Memory B cell (primary cell): ENCODE data around the gene ZFC3H1.
"Not testable (repeated sequence)": the region's sequence is repeated elsewhere in the genome, so short reads cannot be mapped to it uniquely, and the experiment has no call there.

Experiments used
- ATAC-seq: fragments of 150-1000 bp; cut with Tn5 transposase; 2 replicates; pipeline ENCODE4 v1.10.0; 2021; ENCODE audit warnings: low read depth, mild to moderate bottlenecking, moderate library complexity
- DNase-seq, 2 donors: peaks; one replicate each; pipeline ENCODE4 v3.0.0; 2022; ENCODE audit warnings: low spot score in 2 of 2
- H3K27ac Mint-ChIP-seq: one replicate; pipeline ENCODE4 v1.8.0; 2022; ENCODE audit warnings: mild to moderate bottlenecking, moderate library complexity, mixed read lengths
- H3K27me3 Mint-ChIP-seq: one replicate; pipeline ENCODE4 v1.8.0; 2022; ENCODE audit warnings: mixed read lengths
- H3K36me3 Mint-ChIP-seq: one replicate; pipeline ENCODE4 v1.8.0; 2022; ENCODE audit warnings: mild to moderate bottlenecking, mixed read lengths
- H3K4me1 Mint-ChIP-seq: one replicate; pipeline ENCODE4 v1.8.0; 2022; ENCODE audit warnings: mixed read lengths
- H3K4me3 Mint-ChIP-seq: one replicate; pipeline ENCODE4 v1.8.0; 2022; ENCODE audit warnings: mild to moderate bottlenecking, moderate library complexity, mixed read lengths
- H3K9me3 Mint-ChIP-seq: one replicate; pipeline ENCODE4 v1.8.0; 2022; ENCODE audit warnings: mixed read lengths

Gene ZFC3H1

DNA sequence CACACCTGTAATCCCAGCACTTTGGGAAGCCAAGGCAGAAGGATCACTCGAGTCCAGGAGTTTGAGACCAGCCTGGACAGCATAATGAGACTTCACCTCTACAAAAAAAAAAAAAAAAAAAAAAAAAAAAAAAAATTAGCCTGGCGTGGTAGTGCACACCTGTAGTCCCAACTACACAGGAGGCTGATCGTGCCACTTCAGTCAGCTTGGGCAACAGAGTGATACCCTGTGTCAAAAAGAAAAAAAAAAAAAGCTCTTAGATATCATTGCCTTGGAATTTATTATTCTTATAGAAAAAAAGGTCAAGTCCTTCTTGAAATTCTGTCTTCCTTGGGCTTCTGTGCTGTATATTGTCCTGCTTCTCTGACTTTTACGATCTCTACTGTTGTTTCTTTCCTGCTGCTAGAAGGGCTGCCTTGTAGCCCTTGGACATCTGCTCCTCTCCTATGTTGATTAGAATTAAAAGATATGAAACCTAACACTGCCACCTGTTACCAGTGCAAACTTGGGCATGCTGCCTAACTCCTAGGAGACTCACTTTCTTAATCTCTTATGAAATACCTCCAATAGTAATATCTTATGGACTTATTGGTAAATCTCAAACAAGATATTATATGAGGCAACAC, 28.0 kb upstream of the ZFC3H1 start:
- Mint-ChIP-seq H3K27ac (peak overlapping the region; percentile 57), H3K4me1 (peaks cover 36% of the 10 kb centered on the region), H3K4me3 (peak overlapping the region; percentile 53), H3K36me3 (peaks cover 6% of the 10 kb centered on the region), H3K27me3 (no peaks in the 10 kb centered on the region), H3K9me3 (no peaks in the 10 kb centered on the region)
- DNase-seq: no peak
- no peak for ATAC-seq

DNA sequence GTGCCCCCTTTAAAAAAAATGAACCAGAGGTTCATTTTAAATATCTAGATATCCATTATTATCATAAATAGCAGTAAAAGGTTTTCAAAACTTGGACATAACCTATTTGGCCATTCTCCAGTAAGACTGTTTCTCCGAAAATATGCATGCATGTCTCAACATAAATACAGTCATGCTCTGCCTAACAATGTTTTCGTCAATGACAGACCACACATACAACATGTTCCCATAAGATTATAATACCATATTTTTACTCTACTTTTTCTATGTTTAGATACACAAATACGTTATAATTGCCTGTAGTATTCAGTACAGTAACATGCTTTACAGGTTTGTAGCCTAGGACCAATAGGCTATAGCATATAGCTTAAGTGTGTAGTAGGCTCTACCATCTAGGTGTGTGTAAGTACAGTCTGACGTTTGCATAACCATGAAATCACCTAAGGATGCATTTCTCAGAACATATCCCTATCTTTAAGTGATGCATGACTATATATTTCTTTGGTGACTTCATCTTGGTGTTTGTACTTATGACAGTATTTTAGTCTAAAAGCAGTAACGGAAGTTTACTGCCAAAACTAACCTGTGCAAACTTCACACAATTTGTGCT, 25.4 kb upstream of the ZFC3H1 start:
- H3K27me3 Mint-ChIP-seq: no peaks in the 10 kb centered on the region
- peak overlapping the region; percentile 93 for H3K4me3 Mint-ChIP-seq
- DNase-seq: no peak
- peak overlapping the region; percentile 94 for H3K27ac Mint-ChIP-seq
- peaks cover 4% of the 10 kb centered on the region for H3K36me3 Mint-ChIP-seq
- ATAC-seq: no peak
- H3K9me3 Mint-ChIP-seq: no peaks in the 10 kb centered on the region
- peaks cover 26% of the 10 kb centered on the region for H3K4me1 Mint-ChIP-seq

- not testable (repeated sequence) for H3K9me3 Mint-ChIP-seq, DNase-seq, H3K27me3 Mint-ChIP-seq, ATAC-seq, H3K36me3 Mint-ChIP-seq
- Mint-ChIP-seq H3K4me3 (peak overlapping the region; percentile 93), H3K27ac (peak overlapping the region; percentile 94), H3K4me1 (peaks cover 15% of the 10 kb centered on the region)
Observed at GRCh38 chr12:71687172-71687571, 23.5 kb upstream of the ZFC3H1 start.

DNA sequence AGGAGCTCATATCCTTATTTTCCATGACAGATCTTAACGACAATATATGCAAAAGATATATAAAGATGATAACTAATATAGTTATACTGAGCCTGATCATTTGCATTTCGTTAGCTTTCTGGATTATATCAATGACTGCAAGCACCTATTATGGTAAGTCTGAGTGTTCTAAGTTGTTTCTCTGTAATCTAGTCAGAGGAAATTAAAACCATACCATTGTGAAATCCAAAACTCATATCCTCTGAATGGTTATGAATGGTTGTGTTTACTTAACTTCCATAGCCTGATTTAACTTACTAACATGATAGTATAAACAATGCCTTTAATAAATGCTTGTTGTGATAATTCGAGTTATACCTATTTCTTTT, 23.0 kb upstream of the ZFC3H1 start:
- DNase-seq (no peak), ATAC-seq (no peak)
- peak overlapping the region; percentile 93 for H3K4me3 Mint-ChIP-seq
- H3K36me3 Mint-ChIP-seq: no peaks in the 10 kb centered on the region
- peak overlapping the region; percentile 94 for H3K27ac Mint-ChIP-seq
- H3K4me1 Mint-ChIP-seq: peaks cover 10% of the 10 kb centered on the region
- H3K9me3 Mint-ChIP-seq: no peaks in the 10 kb centered on the region
- H3K27me3 Mint-ChIP-seq: no peaks in the 10 kb centered on the region

DNA sequence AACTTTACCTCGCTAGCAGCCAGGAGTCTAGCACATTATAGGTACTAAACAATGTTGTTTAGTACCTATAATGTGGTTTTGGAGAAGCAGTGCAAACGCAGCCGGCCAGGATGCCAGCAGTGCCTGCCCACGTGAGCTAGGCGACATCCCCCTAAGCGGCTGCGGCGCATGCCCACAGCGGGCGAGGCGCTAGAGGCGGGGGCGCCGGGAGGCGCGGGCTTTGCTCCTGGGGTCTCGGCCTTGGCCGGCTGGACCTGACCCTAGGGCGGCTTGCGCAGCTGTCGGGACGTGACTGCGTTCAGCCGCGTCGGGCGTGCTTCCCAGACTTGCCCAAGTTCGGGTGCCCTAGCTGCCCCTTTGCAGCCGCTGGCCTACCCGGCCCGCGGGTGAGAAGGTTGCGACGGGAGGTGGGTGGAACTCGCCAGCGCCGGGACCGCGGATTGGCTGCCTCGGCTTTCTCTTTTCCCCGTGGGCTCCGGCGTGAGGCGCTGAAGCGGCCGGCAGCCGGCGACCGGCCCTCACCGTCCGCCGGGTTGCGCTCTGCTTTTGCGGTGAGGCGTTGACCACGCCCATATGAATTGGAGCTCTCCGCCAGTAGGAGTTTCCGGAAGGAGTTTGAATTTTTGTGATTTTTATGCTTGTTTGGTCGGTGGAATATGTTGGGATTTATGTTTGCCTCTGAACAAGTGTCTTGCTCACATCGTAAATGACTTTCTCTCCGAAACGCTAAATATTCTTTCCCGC, 22.4 kb upstream of the ZFC3H1 start, which contains the start of gene TMEM19:
Gene TMEM19, plus strand, starts transcription at position 169 of the 744 bp plus-strand sequence. CDS start 599 bp downstream, outside the sequence.
- Mint-ChIP-seq H3K36me3 (no peaks in the 10 kb centered on the region), H3K4me1 (peaks cover 9% of the 10 kb centered on the region), H3K4me3 (peak within 1 kb of the TSS; percentile 93), H3K27me3 (no peaks in the 10 kb centered on the region), H3K27ac (peak within 1 kb of the TSS; percentile 94), H3K9me3 (no peaks in the 10 kb centered on the region)
- DNase-seq: peak; percentile 81 to 91
- peak; percentile 85 for ATAC-seq

GRCh38 chr12:71685312-71685906, 21.8 kb upstream of the ZFC3H1 start:
- ATAC-seq (no peak), DNase-seq (no peak)
- Mint-ChIP-seq H3K27me3 (no peaks in the 10 kb centered on the region), H3K9me3 (no peaks in the 10 kb centered on the region), H3K4me3 (peak overlapping the region; percentile 93), H3K27ac (peak overlapping the region; percentile 94), H3K4me1 (peaks cover 9% of the 10 kb centered on the region), H3K36me3 (no peaks in the 10 kb centered on the region)

GRCh38 chr12:71684081-71684480, 20.4 kb upstream of the ZFC3H1 start:
- no peaks in the 10 kb centered on the region for H3K36me3 Mint-ChIP-seq
- no peaks in the 10 kb centered on the region for H3K27me3 Mint-ChIP-seq
- ATAC-seq (no peak), DNase-seq (no peak)
- no peaks in the 10 kb centered on the region for H3K9me3 Mint-ChIP-seq
- no peak overlapping the region for H3K27ac Mint-ChIP-seq
- no peak overlapping the region for H3K4me3 Mint-ChIP-seq
- H3K4me1 Mint-ChIP-seq: peaks cover 5% of the 10 kb centered on the region

DNA sequence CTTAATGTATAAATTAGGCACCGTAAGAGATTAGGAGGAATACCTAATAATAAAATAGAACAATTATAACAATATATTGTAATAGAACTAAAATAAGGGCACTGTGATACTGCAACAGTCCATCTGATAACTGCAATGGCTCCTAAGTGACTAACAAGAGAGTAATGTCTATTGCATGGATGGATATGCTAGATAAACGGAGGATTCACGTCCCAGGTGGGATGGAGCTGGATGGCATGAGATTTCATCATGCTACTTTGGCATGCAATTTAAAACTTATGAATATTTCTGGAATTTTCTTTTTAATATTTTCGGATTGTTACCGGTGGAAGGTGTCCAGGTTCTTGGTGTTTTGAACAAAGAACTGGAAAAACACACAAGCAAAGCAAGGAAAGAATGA, 20.0 kb upstream of the ZFC3H1 start:
- no peak overlapping the region for H3K4me3 Mint-ChIP-seq
- DNase-seq: no peak
- no peak overlapping the region for H3K27ac Mint-ChIP-seq
- peaks cover 4% of the 10 kb centered on the region for H3K4me1 Mint-ChIP-seq
- H3K27me3 Mint-ChIP-seq: no peaks in the 10 kb centered on the region
- no peaks in the 10 kb centered on the region for H3K36me3 Mint-ChIP-seq
- no peak for ATAC-seq
- H3K9me3 Mint-ChIP-seq: no peaks in the 10 kb centered on the region

DNA sequence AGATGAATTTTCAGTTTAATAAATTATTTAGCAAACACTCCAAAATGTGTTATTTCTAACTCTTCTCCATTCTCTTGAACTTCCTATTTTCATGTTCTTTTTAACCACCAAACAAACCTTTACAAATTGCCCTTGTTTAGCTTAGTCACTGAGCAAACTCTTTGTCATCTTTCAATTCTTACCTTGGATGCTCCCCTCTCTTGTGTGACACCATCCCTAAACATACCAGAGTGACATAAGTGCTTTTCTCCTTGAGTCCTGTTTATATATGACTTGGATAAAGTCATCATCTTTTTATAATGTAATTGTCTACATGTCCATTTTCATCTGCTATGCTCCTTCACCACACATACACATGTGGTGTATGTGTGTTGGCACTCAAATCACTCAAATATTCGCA, 18.8 kb upstream of the ZFC3H1 start:
- Mint-ChIP-seq H3K9me3 (no peaks in the 10 kb centered on the region), H3K27ac (peak overlapping the region; percentile 1), H3K27me3 (no peaks in the 10 kb centered on the region), H3K36me3 (no peaks in the 10 kb centered on the region), H3K4me3 (no peak overlapping the region), H3K4me1 (peaks cover 2% of the 10 kb centered on the region)
- no peak for ATAC-seq
- no peak for DNase-seq

DNA sequence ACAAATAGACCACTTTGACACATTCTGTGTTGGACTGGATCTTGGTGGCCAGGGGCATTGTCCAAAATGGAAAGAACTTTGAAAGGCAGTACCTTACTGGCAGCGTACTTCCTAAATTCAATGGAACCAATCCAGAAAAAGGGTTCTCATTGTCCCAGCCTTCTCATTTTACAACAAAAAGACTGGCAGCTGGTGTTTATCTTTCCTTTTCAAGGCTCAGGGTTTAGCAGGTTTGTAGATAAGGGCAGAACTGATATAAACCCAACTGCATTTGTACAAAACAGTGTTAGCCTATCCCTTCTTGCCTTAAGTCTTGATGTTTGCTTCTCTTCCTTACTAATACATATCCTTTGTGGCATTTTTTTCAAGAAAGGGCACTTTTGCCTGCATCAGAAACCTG, 8.2 kb upstream of the ZFC3H1 start:
- H3K36me3 Mint-ChIP-seq: peaks cover 12% of the 10 kb centered on the region
- no peaks in the 10 kb centered on the region for H3K9me3 Mint-ChIP-seq
- ATAC-seq (no peak), DNase-seq (no peak)
- no peak overlapping the region for H3K27ac Mint-ChIP-seq
- H3K27me3 Mint-ChIP-seq: no peaks in the 10 kb centered on the region
- peaks cover 10% of the 10 kb centered on the region for H3K4me1 Mint-ChIP-seq
- no peak overlapping the region for H3K4me3 Mint-ChIP-seq

- DNase-seq (no peak), ATAC-seq (no peak)
- H3K4me1 Mint-ChIP-seq: peaks cover 10% of the 10 kb centered on the region
- peaks cover 11% of the 10 kb centered on the region for H3K36me3 Mint-ChIP-seq
- no peak overlapping the region for H3K4me3 Mint-ChIP-seq
- H3K27ac Mint-ChIP-seq: no peak overlapping the region
- no peaks in the 10 kb centered on the region for H3K9me3 Mint-ChIP-seq
- H3K27me3 Mint-ChIP-seq: no peaks in the 10 kb centered on the region
Observed at GRCh38 chr12:71671311-71671710, 7.7 kb upstream of the ZFC3H1 start.

DNA sequence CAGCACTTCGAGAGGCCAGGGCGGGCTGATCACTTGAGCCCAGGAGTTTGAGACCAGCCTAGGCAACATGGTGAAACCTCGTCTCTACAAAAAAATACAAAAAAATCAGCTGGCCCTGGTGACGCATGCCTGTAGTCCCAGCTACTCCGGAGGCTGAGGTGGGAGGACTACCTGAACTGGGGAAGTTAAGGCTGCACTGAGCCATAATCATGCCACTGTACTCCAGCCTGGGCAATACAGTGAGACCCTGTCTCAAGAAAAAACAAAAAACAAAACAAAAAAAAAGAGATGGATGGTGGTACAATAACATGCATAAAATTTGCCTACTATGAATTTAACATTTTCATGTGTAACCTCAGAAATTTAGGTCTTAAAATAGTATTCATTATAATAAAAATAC, 2.6 kb upstream of the ZFC3H1 start:
- Mint-ChIP-seq H3K4me3 (no peak overlapping the region), H3K36me3 (peaks cover 8% of the 10 kb centered on the region), H3K9me3 (no peaks in the 10 kb centered on the region), H3K4me1 (peaks cover 21% of the 10 kb centered on the region), H3K27me3 (no peaks in the 10 kb centered on the region), H3K27ac (no peak overlapping the region)
- DNase-seq: no peak
- no peak for ATAC-seq

GRCh38 chr12:71665090-71665463, 1.4 kb upstream of the ZFC3H1 start:
- H3K9me3 Mint-ChIP-seq: no peaks in the 10 kb centered on the region
- H3K27ac Mint-ChIP-seq: peak overlapping the region; percentile 100
- no peak for ATAC-seq
- peak overlapping the region; percentile 98 for H3K4me3 Mint-ChIP-seq
- H3K4me1 Mint-ChIP-seq: peaks cover 20% of the 10 kb centered on the region
- peaks cover 8% of the 10 kb centered on the region for H3K36me3 Mint-ChIP-seq
- H3K27me3 Mint-ChIP-seq: no peaks in the 10 kb centered on the region
- no peak for DNase-seq

- Mint-ChIP-seq H3K27me3 (no peaks in the 10 kb centered on the region), H3K27ac (peak overlapping the region; percentile 100), H3K36me3 (peaks cover 8% of the 10 kb centered on the region), H3K4me3 (peak overlapping the region; percentile 98), H3K9me3 (no peaks in the 10 kb centered on the region), H3K4me1 (peaks cover 20% of the 10 kb centered on the region)
- DNase-seq: no peak
- ATAC-seq: peak; percentile 7
Observed at GRCh38 chr12:71664411-71665089, 902 bp upstream of the ZFC3H1 start.
